K562 (cell line): ENCODE measurements around the gene ZNF629. TPM values are rescaled to one million over a fixed set of nuclear protein-coding genes. Genes with fewer than 3 reads are reported as not detected.

ENCODE experiments used
- ATAC-seq: fragments of 200-7000 bp; cut with Tn5 transposase; 3 replicates; pipeline ENCODE4 v1.9.1; 2020; ENCODE audit warnings: moderate library complexity
- BruUV-seq: library from RNA; stranded (reverse); fragments of 400-500 nt; replicated peaks from 2 replicates; lab custom pipeline; 2021; lab: Mats Ljungman, UMichigan
- CTCF ChIA-PET: fragments of 300-600 bp; formaldehyde crosslinking; extraction: SDS; loops from one replicate; lab custom pipeline; 2021; ENCODE audit warnings: low intra/inter-chr PET ratio; lab: Yijun Ruan, JAX
- POLR2A ChIA-PET: fragments of 300-600, 350-650 bp; sonication (Branson Sonifier 250); formaldehyde crosslinking; extraction: SDS; loops from one replicate; lab custom pipeline; 2021; ENCODE audit warnings: antibody characterized with exemption, inconsistent platforms; lab: Yijun Ruan, JAX
- DNase-seq, 4 experiments: peaks; one replicate each; pipeline versions ENCODE4 v3.0.0 to v3.0.0-alpha.2; 2011 to 2018; ENCODE audit warnings: low spot score in 3 of 4, mixed read lengths in 3 of 4; ENCODE audit errors: extremely low read depth in 1 of 4
- FAIRE-seq: peaks from 2 replicates; lab custom pipeline; 2011; peaks lifted over from hg19 to GRCh38; lab: Jason Lieb, UNC
- H2AFZ ChIP-seq: 2 replicates; pipeline ENCODE4 v1.6.0; 2011; ENCODE audit warnings: low read depth, low read length, control low read depth, inconsistent platforms
- H3K27ac ChIP-seq: fragments of 200-600 bp; 3 replicates; pipeline ENCODE4 v1.8.0; 2011; ENCODE audit warnings: low read depth, mild to moderate bottlenecking, control low read depth, inconsistent platforms, low read length, moderate library complexity, mixed read lengths; ENCODE audit errors: extremely low read depth
- H3K27me3 ChIP-seq, 2 experiments: fragments of 300-600 bp in 1 of 2; 2 replicates in 1 of 2; 3 replicates in 1 of 2; pipeline versions ENCODE4 v1.6.0 to v1.8.0; 2011; ENCODE audit warnings: inconsistent platforms in 2 of 2, low read length in 2 of 2, mild to moderate bottlenecking in 1 of 2, mixed read lengths in 1 of 2, moderate library complexity in 1 of 2; ENCODE audit not compliant: control insufficient read depth in 2 of 2, insufficient read depth in 2 of 2
- H3K36me3 ChIP-seq: fragments of 300-600 bp; 3 replicates; pipeline ENCODE4 v1.8.0; 2011; ENCODE audit warnings: mild to moderate bottlenecking, low read length, inconsistent platforms; ENCODE audit not compliant: control insufficient read depth, insufficient read depth
- H3K4me1 ChIP-seq, 2 experiments: fragments of 200-600 bp in 1 of 2; replicated peaks in 1 of 2; 2 replicates in 1 of 2; 3 replicates in 1 of 2; pipeline versions ENCODE4 v1.5.1 to v1.8.0; 2011; ENCODE audit warnings: inconsistent platforms in 2 of 2, low read length in 2 of 2, mild to moderate bottlenecking in 1 of 2, mixed read lengths in 1 of 2, moderate library complexity in 1 of 2; ENCODE audit not compliant: control insufficient read depth in 2 of 2, insufficient read depth in 2 of 2
- H3K4me2 ChIP-seq: 2 replicates; pipeline ENCODE4 v1.6.1; 2011; ENCODE audit warnings: low read length, control low read depth, inconsistent platforms, mixed read lengths; ENCODE audit not compliant: insufficient read depth
- H3K4me3 ChIP-seq: fragments of 200-600 bp; sonication (generic), shearing (Covaris generic); 2 replicates; pipeline ENCODE4 v1.5.1; 2016; ENCODE audit warnings: control low read depth, inconsistent platforms
- H3K79me2 ChIP-seq: fragments of 200-600 bp; 3 replicates; pipeline ENCODE4 v1.8.0; 2011; ENCODE audit warnings: low read length, inconsistent platforms; ENCODE audit not compliant: control insufficient read depth, insufficient read depth
- H3K9ac ChIP-seq, 2 experiments: 2 replicates each; pipeline versions ENCODE4 v1.6.0 to v1.6.1; 2011; ENCODE audit warnings: low read depth in 2 of 2, low read length in 2 of 2, control low read depth in 1 of 2, inconsistent platforms in 1 of 2, mild to moderate bottlenecking in 1 of 2, mixed read lengths in 1 of 2; ENCODE audit not compliant: insufficient read depth in 1 of 2
- H3K9me1 ChIP-seq: one replicate; pipeline ENCODE4 v1.6.0; 2011; ENCODE audit warnings: inconsistent platforms, mild to moderate bottlenecking, low read length, moderate library complexity; ENCODE audit not compliant: control insufficient read depth, insufficient read depth
- H3K9me3 ChIP-seq: replicated peaks from 2 replicates; pipeline ENCODE4 v1.5.1; 2011; ENCODE audit warnings: low read depth, low read length, inconsistent platforms; ENCODE audit not compliant: control insufficient read depth, insufficient read depth
- H4K20me1 ChIP-seq: replicated peaks from 2 replicates; pipeline ENCODE4 v1.6.1; 2011; ENCODE audit warnings: low read length, inconsistent platforms, mixed read lengths; ENCODE audit not compliant: control insufficient read depth, insufficient read depth
- ESRRB ChIP-seq: fragments of 250-450 bp; sonication (Bioruptor Pico); IDR thresholded peaks from 2 replicates; pipeline ENCODE4 v1.5.0; 2020; ENCODE audit warnings: mild to moderate bottlenecking, moderate library complexity, borderline replicate concordance
- MCM5 ChIP-seq: fragments of 450-650 bp; IDR thresholded peaks from 2 replicates; pipeline ENCODE4 v1.6.1; 2016; ENCODE audit warnings: low read depth
- POLR2G ChIP-seq: fragments of 200-400 bp; formaldehyde crosslinking; IDR thresholded peaks from 2 replicates; pipeline ENCODE4 v1.6.1; 2017; ENCODE audit warnings: low read depth, mild to moderate bottlenecking, antibody characterized with exemption, low read length, moderate library complexity
- PTBP1 ChIP-seq: fragments of 200-400 bp; formaldehyde crosslinking; IDR thresholded peaks from 2 replicates; pipeline ENCODE4 v1.6.1; 2017; ENCODE audit warnings: low read depth, low read length
- RBFOX2 ChIP-seq: fragments of 200-400 bp; formaldehyde crosslinking; IDR thresholded peaks from 2 replicates; pipeline ENCODE4 v1.6.1; 2017; ENCODE audit warnings: low read depth, mild to moderate bottlenecking, low read length, moderate library complexity
- TCF7L2 ChIP-seq: fragments of 150-350 bp; IDR thresholded peaks from 2 replicates; pipeline ENCODE4 v1.6.1; 2016; ENCODE audit warnings: low read depth, mild to moderate bottlenecking, low read length, moderate library complexity
- XRCC5 ChIP-seq: fragments of 200-400 bp; formaldehyde crosslinking; IDR thresholded peaks from 2 replicates; pipeline ENCODE4 v1.6.1; 2017; ENCODE audit warnings: low read depth, mild to moderate bottlenecking, low read length
- ZBTB33 ChIP-seq: sonication (generic); formaldehyde crosslinking; IDR thresholded peaks from 2 replicates; pipeline ENCODE4 v1.8.1; 2023; ENCODE audit warnings: mild to moderate bottlenecking, missing genetic modification reagents
- WGBS: fragments of 100-300 bp; shearing (Covaris generic); methylation state at CpG from one replicate; pipeline ENCODE4 v1.1.6; 2016; ENCODE audit warnings: low coverage, mixed read lengths; ENCODE audit not compliant: insufficient coverage; ENCODE audit errors: missing lambda C conversion rate; 5-methylcytosine and 5-hydroxymethylcytosine counted together
- in situ Hi-C: fragments of 300-500 bp; cut with MboI; formaldehyde crosslinking; loops from 4 replicates; pipeline ENCODE4 v1.15.0; 2018; ENCODE audit warnings: inconsistent platforms, mixed read lengths
- intact Hi-C: fragments of 100-400 bp; cut with micrococcal nuclease; formaldehyde crosslinking; loops from 2 replicates; pipeline ENCODE4 v1.14.2; 2022
- polyA plus RNA-seq, 8 experiments: library from polyadenylated mRNA; depleted of rRNA in 4 of 8; stranded (reverse) in 5 of 8; unstranded in 3 of 8; fragments of >200 nt; fragmentation: Nextera tagmentation in 2 of 8; fragmentation: Illumina TruSeq in 1 of 8; extraction: Ambion mirVana in 2 of 8; extraction: Trizol in 1 of 8; gene quantifications; 2 replicates each; pipeline versions ENCODE4 v1.2.1 to v1.2.3, GENCODE V29; 2011 to 2014; ENCODE audit warnings: inconsistent platforms in 1 of 8, missing spikeins in 1 of 8
- total RNA-seq, 7 experiments: library from RNA; depleted of rRNA in 6 of 7; stranded (reverse); fragments of >200 nt in 6 of 7; fragmentation: Illumina TruSeq in 2 of 7; extraction: Trizol in 2 of 7; gene quantifications; 2 replicates each; pipeline versions ENCODE4 v1.2.1 to v1.2.3, GENCODE V29; 2011 to 2021; ENCODE audit warnings: low replicate concordance in 1 of 7

ZNF629 gene
- total and polyA plus RNA-seq, 9 of the 15 experiments (the other 6 are each of a cell fraction or from before 2014, with no cell fraction given) = 0.44 to 18.8 (median 7.4) TPM

- intact Hi-C loops = loop anchor here (5.0 to 10.0 kb wide), 2 partner anchors 60 to 148 kb away; partner anchors contain the start of gene FBXL19
These were observed 12.5 kb downstream of the ZNF629 start for GRCh38 chr16:30774367-30775130.

GRCh38 chr16:30773826-30774225, 13.2 kb downstream of the ZNF629 start:
- CTCF ChIA-PET = no interaction called here
- Histone ChIP-seq H3K4me3 (no peak overlapping the region), H3K9me3 (no peaks in the 10 kb centered on the region), H4K20me1 (peaks cover 5% of the 10 kb centered on the region; the same call in 1 of the 2 replicates), H3K27ac (no peak overlapping the region), H3K36me3 (peaks cover 63% of the 10 kb centered on the region; the same call in 2 of the 3 replicates), H3K4me1 (peaks cover 24 to 43% of the 10 kb centered on the region in 2 experiments), H3K9ac (0 out of 4 replicates have a peak overlapping the region, but pooled peaks of 1 of the 2 experiments have one; percentile 14), H3K79me2 (peaks cover 28% of the 10 kb centered on the region), H3K27me3 (no peaks in the 10 kb centered on the region), H3K4me2 (no peak overlapping the region), H2AFZ (no peak overlapping the region), H3K9me1 (no peaks in the 10 kb centered on the region)
- ATAC-seq (no peak), FAIRE-seq (no peak), DNase-seq (no peak)
- intact Hi-C loops (loop anchor here (10.0 kb wide), 1 partner anchor 59 kb away; no protein-coding TSS in a partner anchor), in situ Hi-C loops (no loop called here)
- 87% methylated on average over 11 of the region's 14 CpGs for WGBS
- no TSS peak for BruUV-seq
- peak; percentile 51; the same call in 1 of the 2 replicates for TF ChIP-seq RBFOX2
- peak; percentile 53; the same call in 1 of the 2 replicates for TF ChIP-seq POLR2G
- TF ChIP-seq ZBTB33 = peak; percentile 55; the same call in 1 of the 2 replicates
- no peak for TF ChIP-seq PTBP1
- no peak for TF ChIP-seq TCF7L2
- POLR2A ChIA-PET = interaction anchor here (0.7 to 2.6 kb wide), 8 partner anchors 9 to 147 kb away, joined by 3 to 19 read pairs (median 4); partner anchors contain the start of genes PHKG2 and ZNF629

More at GRCh38 chr16:30774367-30775130, 12.5 kb downstream of the ZNF629 start:
- no TSS peak for BruUV-seq
- H3K36me3 ChIP-seq = peaks cover 57% of the 10 kb centered on the region; the same call in 2 of the 3 replicates
- WGBS = 56% methylated on average over 7 of the region's 8 CpGs
- no peaks in the 10 kb centered on the region for H3K9me3 ChIP-seq
- H3K27me3 ChIP-seq = no peaks in the 10 kb centered on the region
- H2AFZ ChIP-seq = no peak overlapping the region
- H3K9ac ChIP-seq = peak overlapping the region; percentile 97 to 98
- H3K4me2 ChIP-seq = peak overlapping the region; percentile 95
- peak; percentile 11; the same call in 1 of the 2 replicates for TF ChIP-seq XRCC5
- TF ChIP-seq ESRRB (CRISPR knock-in tag) = no peak
- TF ChIP-seq MCM5 = no peak
- H3K9me1 ChIP-seq = no peaks in the 10 kb centered on the region
- ATAC-seq (no peak), DNase-seq (no peak), FAIRE-seq (no peak)
- H3K4me1 ChIP-seq = peaks cover 27 to 49% of the 10 kb centered on the region in 2 experiments
- H3K79me2 ChIP-seq = peaks cover 33% of the 10 kb centered on the region
- peaks cover 5% of the 10 kb centered on the region; the same call in 1 of the 2 replicates for H4K20me1 ChIP-seq
- H3K4me3 ChIP-seq = peak overlapping the region; percentile 66
- peak overlapping the region; percentile 94; the same call in 1 of the 3 replicates for H3K27ac ChIP-seq
- CTCF ChIA-PET = no interaction called here
- in situ Hi-C loops = no loop called here
- POLR2A ChIA-PET = interaction anchor here (0.6 to 2.6 kb wide), 19 partner anchors 8 to 723 kb away, joined by 3 to 19 read pairs (median 4); partner anchors contain the start of genes PHKG2 and ZNF629
